Measurements from ENCODE around the gene RNF133.

RNF133 gene

GRCh38 chr7:122674502-122674901, 24.4 kb downstream of the RNF133 start:
- no peak for TF ChIP-seq EZH2phosphoT487 (IDR thresholded peaks at IDR 0.05; ENCODE audit: borderline replicate concordance)
- TF ChIP-seq, protein P1, sequence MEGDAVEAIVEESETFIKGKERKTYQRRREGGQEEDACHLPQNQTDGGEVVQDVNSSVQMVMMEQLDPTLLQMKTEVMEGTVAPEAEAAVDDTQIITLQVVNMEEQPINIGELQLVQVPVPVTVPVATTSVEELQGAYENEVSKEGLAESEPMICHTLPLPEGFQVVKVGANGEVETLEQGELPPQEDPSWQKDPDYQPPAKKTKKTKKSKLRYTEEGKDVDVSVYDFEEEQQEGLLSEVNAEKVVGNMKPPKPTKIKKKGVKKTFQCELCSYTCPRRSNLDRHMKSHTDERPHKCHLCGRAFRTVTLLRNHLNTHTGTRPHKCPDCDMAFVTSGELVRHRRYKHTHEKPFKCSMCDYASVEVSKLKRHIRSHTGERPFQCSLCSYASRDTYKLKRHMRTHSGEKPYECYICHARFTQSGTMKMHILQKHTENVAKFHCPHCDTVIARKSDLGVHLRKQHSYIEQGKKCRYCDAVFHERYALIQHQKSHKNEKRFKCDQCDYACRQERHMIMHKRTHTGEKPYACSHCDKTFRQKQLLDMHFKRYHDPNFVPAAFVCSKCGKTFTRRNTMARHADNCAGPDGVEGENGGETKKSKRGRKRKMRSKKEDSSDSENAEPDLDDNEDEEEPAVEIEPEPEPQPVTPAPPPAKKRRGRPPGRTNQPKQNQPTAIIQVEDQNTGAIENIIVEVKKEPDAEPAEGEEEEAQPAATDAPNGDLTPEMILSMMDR (conservative IDR thresholded peaks at IDR 0.05; ENCODE audit: low read length) = no peak
- no peak overlapping the region for H2AFZ ChIP-seq (ENCODE audit: low read length)
- H3K4me1 ChIP-seq (ENCODE audit: insufficient read depth, low read length, poor library complexity, severe bottlenecking) = no peaks in the 10 kb centered on the region
- no peaks in the 10 kb centered on the region for H3F3A ChIP-seq (ENCODE audit: low read depth)
- H3K4me3 ChIP-seq (ENCODE audit: low read length, poor library complexity, severe bottlenecking) = no peak overlapping the region
- H3K27me3 ChIP-seq (ENCODE audit: insufficient read depth, low read length, poor library complexity, severe bottlenecking) = no peaks in the 10 kb centered on the region
- no peak overlapping the region for H3K9ac ChIP-seq (ENCODE audit: low read depth, low read length, poor library complexity, severe bottlenecking)
- no peaks in the 10 kb centered on the region for H3K9me2 ChIP-seq (replicated peaks; ENCODE audit: low read depth, low read length)
- H3K4me2 ChIP-seq (ENCODE audit: low read depth, low read length, poor library complexity, severe bottlenecking) = no peak overlapping the region
- no peaks in the 10 kb centered on the region for H3K36me3 ChIP-seq (ENCODE audit: insufficient read depth, low read length)
- H3K9me3 ChIP-seq (ENCODE audit: insufficient read depth, low read depth, low read length) = no peaks in the 10 kb centered on the region; the same call in 1 of the 2 replicates
- no peaks in the 10 kb centered on the region for H3K79me2 ChIP-seq (ENCODE audit: insufficient read depth, low read length)
- no peaks in the 10 kb centered on the region for H4K20me1 ChIP-seq (ENCODE audit: insufficient read depth, low read length, poor library complexity, severe bottlenecking)

DNA sequence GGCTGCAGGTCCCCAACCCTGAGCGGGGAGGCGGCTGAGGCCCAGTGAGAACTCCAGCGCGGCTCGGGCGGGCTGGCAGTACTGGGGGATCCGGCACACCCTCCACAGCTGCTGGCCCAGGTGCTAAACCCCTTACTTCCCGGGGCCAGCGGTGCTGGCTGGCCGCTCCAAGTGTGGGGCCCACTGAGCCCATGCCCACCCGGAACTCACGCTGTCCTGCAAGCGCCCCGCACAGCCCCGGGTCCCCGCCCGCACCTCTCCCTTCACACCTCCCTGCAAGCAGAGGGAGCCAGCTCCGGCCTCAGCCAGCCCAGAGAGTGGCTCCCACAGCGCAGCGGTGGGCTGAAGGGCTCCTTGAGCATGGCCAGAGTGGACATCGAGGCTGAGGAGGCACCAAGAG, 25.0 kb downstream of the RNF133 start:
- Histone ChIP-seq H3K9me2 (replicated peaks; ENCODE audit: low read depth, low read length) (no peaks in the 10 kb centered on the region), H3K4me2 (ENCODE audit: low read depth, low read length, poor library complexity, severe bottlenecking) (no peak overlapping the region), H3K4me1 (ENCODE audit: insufficient read depth, low read length, poor library complexity, severe bottlenecking) (no peaks in the 10 kb centered on the region), H3K9ac (ENCODE audit: low read depth, low read length, poor library complexity, severe bottlenecking) (no peak overlapping the region), H3K4me3 (ENCODE audit: low read length, poor library complexity, severe bottlenecking) (no peak overlapping the region), H3F3A (ENCODE audit: low read depth) (no peaks in the 10 kb centered on the region), H3K9me3 (ENCODE audit: insufficient read depth, low read depth, low read length) (no peaks in the 10 kb centered on the region; the same call in 1 of the 2 replicates), H3K36me3 (ENCODE audit: insufficient read depth, low read length) (no peaks in the 10 kb centered on the region), H2AFZ (ENCODE audit: low read length) (no peak overlapping the region), H3K79me2 (ENCODE audit: insufficient read depth, low read length) (no peaks in the 10 kb centered on the region), H3K27me3 (ENCODE audit: insufficient read depth, low read length, poor library complexity, severe bottlenecking) (no peaks in the 10 kb centered on the region), H4K20me1 (ENCODE audit: insufficient read depth, low read length, poor library complexity, severe bottlenecking) (no peaks in the 10 kb centered on the region)
- TF ChIP-seq, protein P1 (conservative IDR thresholded peaks at IDR 0.05; ENCODE audit: low read length) = no peak
- no peak for TF ChIP-seq EZH2phosphoT487 (IDR thresholded peaks at IDR 0.05; ENCODE audit: borderline replicate concordance)

- Histone ChIP-seq H3K36me3 (ENCODE audit: insufficient read depth, low read length) (no peaks in the 10 kb centered on the region), H4K20me1 (ENCODE audit: insufficient read depth, low read length, poor library complexity, severe bottlenecking) (no peaks in the 10 kb centered on the region), H3K4me2 (ENCODE audit: low read depth, low read length, poor library complexity, severe bottlenecking) (no peak overlapping the region), H3F3A (ENCODE audit: low read depth) (no peaks in the 10 kb centered on the region), H3K4me3 (ENCODE audit: low read length, poor library complexity, severe bottlenecking) (no peak overlapping the region), H3K9ac (ENCODE audit: low read depth, low read length, poor library complexity, severe bottlenecking) (no peak overlapping the region), H2AFZ (ENCODE audit: low read length) (no peak overlapping the region), H3K9me2 (replicated peaks; ENCODE audit: low read depth, low read length) (no peaks in the 10 kb centered on the region), H3K9me3 (ENCODE audit: insufficient read depth, low read depth, low read length) (no peaks in the 10 kb centered on the region; the same call in 1 of the 2 replicates), H3K4me1 (ENCODE audit: insufficient read depth, low read length, poor library complexity, severe bottlenecking) (no peaks in the 10 kb centered on the region), H3K79me2 (ENCODE audit: insufficient read depth, low read length) (no peaks in the 10 kb centered on the region), H3K27me3 (ENCODE audit: insufficient read depth, low read length, poor library complexity, severe bottlenecking) (no peaks in the 10 kb centered on the region)
- TF ChIP-seq, protein P1 (conservative IDR thresholded peaks at IDR 0.05; ENCODE audit: low read length) = no peak
- TF ChIP-seq EZH2phosphoT487 (IDR thresholded peaks at IDR 0.05; ENCODE audit: borderline replicate concordance) = no peak
Measured at GRCh38 chr7:122672536-122672935, 26.4 kb downstream of the RNF133 start.
